ENCODE measurements around the gene KRT4. TPM values are rescaled to one million over a fixed set of nuclear protein-coding genes. Genes with fewer than 3 reads are reported as not detected.
"Not testable (repeated sequence)": the region's sequence is repeated elsewhere in the genome, so short reads cannot be mapped to it uniquely, and the experiment has no call there.

KRT4 gene
- total and polyA plus RNA-seq, 12 donors, result 2.5 TPM; not detected in 11

- H3K27ac ChIP-seq, result no peak overlapping the region
- peaks cover 0 to 27% (median 8%) of the 10 kb centered on the region in 7 donors for H3K27me3 ChIP-seq
- DNase-seq (no peak), ATAC-seq (no peak)
- H3K4me1 ChIP-seq, result no peaks in the 10 kb centered on the region
- intact Hi-C loops (cut with DNase I), result no loop called here
- no peaks in the 10 kb centered on the region for H3K36me3 ChIP-seq
- H3K4me3 ChIP-seq, result no peak overlapping the region
- TF ChIP-seq CTCF (IDR thresholded peaks at IDR 0.05), result no peak
- H3K9me3 ChIP-seq, result no peaks in the 10 kb centered on the region
Observed at GRCh38 chr12:52797529-52797894, 16.4 kb downstream of the KRT4 start.

GRCh38 chr12:52796839-52797528, 16.9 kb downstream of the KRT4 start:
- no peaks in the 10 kb centered on the region for H3K4me1 ChIP-seq
- intact Hi-C loops (cut with DNase I), result no loop called here
- H3K4me3 ChIP-seq, result no peak overlapping the region
- no peak for ATAC-seq
- H3K27me3 ChIP-seq, result peaks cover 0 to 33% (median 9%) of the 10 kb centered on the region in 7 donors
- no peak for TF ChIP-seq CTCF (IDR thresholded peaks at IDR 0.05)
- H3K27ac ChIP-seq, result no peak overlapping the region
- DNase-seq, result no peak
- H3K36me3 ChIP-seq, result no peaks in the 10 kb centered on the region
- 77 to 78% methylated on average over 3 of the region's 3 CpGs for WGBS, 2 donors
- no peaks in the 10 kb centered on the region for H3K9me3 ChIP-seq

GRCh38 chr12:52796429-52796794, 17.5 kb downstream of the KRT4 start:
- Histone ChIP-seq H3K4me3 (no peak overlapping the region), H3K27me3 (peaks cover 0 to 38% (median 15%) of the 10 kb centered on the region in 7 donors), H3K9me3 (no peaks in the 10 kb centered on the region), H3K27ac (no peak overlapping the region), H3K36me3 (no peaks in the 10 kb centered on the region), H3K4me1 (no peaks in the 10 kb centered on the region)
- no peak for TF ChIP-seq CTCF (IDR thresholded peaks at IDR 0.05)
- intact Hi-C loops (cut with DNase I), result no loop called here
- no peak for DNase-seq
- 94 to 97% methylated on average over 3 of the region's 3 CpGs for WGBS, 2 donors
- ATAC-seq, result no peak

- Histone ChIP-seq H3K4me1 (no peaks in the 10 kb centered on the region), H3K4me3 (no peak within 1 kb of the TSS), H3K36me3 (no peaks in the 10 kb centered on the region), H3K27ac (no peak within 1 kb of the TSS), H3K9me3 (no peaks in the 10 kb centered on the region), H3K27me3 (peaks cover 0 to 44% (median 20%) of the 10 kb centered on the region in 7 donors)
- intact Hi-C loops (cut with DNase I), result no loop called here
- 88 to 92% methylated on average over 17 of the region's 17 CpGs for WGBS, 2 donors
- DNase-seq, result no peak
- no peak for TF ChIP-seq CTCF (IDR thresholded peaks at IDR 0.05)
- ATAC-seq, result no peak
Observed at GRCh38 chr12:52795694-52796428, 18.1 kb downstream of the KRT4 start, which contains the start of gene KRT3. Gene KRT3 (minus strand): TSS chr12:52796117. CDS start chr12:52796042, 75 bp downstream.

- H3K4me3 ChIP-seq, result not testable (repeated sequence)
Observed at GRCh38 chr12:52795332-52795674, 18.6 kb downstream of the KRT4 start.

More at GRCh38 chr12:52795332-52795674, 18.6 kb downstream of the KRT4 start:
- ATAC-seq; H3K27ac ChIP-seq; DNase-seq; H3K9me3 ChIP-seq; H3K36me3 ChIP-seq; intact Hi-C loops (cut with DNase I); H3K4me1 ChIP-seq: not testable (repeated sequence)
- WGBS, 2 donors, result 94% methylated on average over 2 of the region's 2 CpGs
- H3K27me3 ChIP-seq, result peaks cover 0 to 50% (median 26%) of the 10 kb centered on the region in 7 donors

All from heart right ventricle (tissue), 16 donors.